ENCODE data around the gene SMCP.

SMCP gene

GRCh38 chr1:152878042-152878441, at the start of gene SMCP:
Gene SMCP, plus strand, starts transcription at chr1:152878322. Its CDS starts 6,101 bp downstream, at chr1:152884423.
- no peak within 1 kb of the TSS for H3K4me3 ChIP-seq
- H3K36me3 ChIP-seq: no peaks in the 10 kb centered on the region
- H3K27ac ChIP-seq: no peak within 1 kb of the TSS
- no peaks in the 10 kb centered on the region for H3K9me3 ChIP-seq
- H3K4me1 ChIP-seq: no peaks in the 10 kb centered on the region
- no peak for DNase-seq
- H3K27me3 ChIP-seq: no peaks in the 10 kb centered on the region
- TF ChIP-seq CTCF (IDR thresholded peaks at IDR 0.05): no peak
- intact Hi-C loops (cut with DNase I; ENCODE audit: low total_unique reads): no loop called here

GRCh38 chr1:152836870-152837269, 41.3 kb upstream of the SMCP start:
- no peak for DNase-seq
- Histone ChIP-seq H3K9me3 (no peaks in the 10 kb centered on the region), H3K36me3 (no peaks in the 10 kb centered on the region), H3K4me1 (no peaks in the 10 kb centered on the region), H3K4me3 (no peak overlapping the region), H3K27ac (no peak overlapping the region), H3K27me3 (no peaks in the 10 kb centered on the region)
- no peak for TF ChIP-seq CTCF (IDR thresholded peaks at IDR 0.05)
- intact Hi-C loops (cut with DNase I; ENCODE audit: low total_unique reads): no loop called here

- DNase-seq: no peak
- Histone ChIP-seq H3K4me1 (no peaks in the 10 kb centered on the region), H3K36me3 (no peaks in the 10 kb centered on the region), H3K27ac (no peak within 1 kb of the TSS), H3K27me3 (no peaks in the 10 kb centered on the region), H3K9me3 (no peaks in the 10 kb centered on the region), H3K4me3 (no peak within 1 kb of the TSS)
- intact Hi-C loops (cut with DNase I; ENCODE audit: low total_unique reads): no loop called here
- no peak for TF ChIP-seq CTCF (IDR thresholded peaks at IDR 0.05)
Measured at GRCh38 chr1:152842556-152842955, 35.6 kb upstream of the SMCP start, which contains the start of gene LCE6A. Gene LCE6A, plus strand, starts transcription at chr1:152842856. Its CDS starts 665 bp downstream, at chr1:152843521.

GRCh38 chr1:152855661-152856060, 22.5 kb upstream of the SMCP start:
- no peak for TF ChIP-seq CTCF (IDR thresholded peaks at IDR 0.05)

GRCh38 chr1:152858062-152858461, 20.1 kb upstream of the SMCP start:
- TF ChIP-seq CTCF (IDR thresholded peaks at IDR 0.05): no peak
- H3K4me1 ChIP-seq: no peaks in the 10 kb centered on the region
- H3K27me3 ChIP-seq: no peaks in the 10 kb centered on the region
- intact Hi-C loops (cut with DNase I; ENCODE audit: low total_unique reads): no loop called here
- H3K36me3 ChIP-seq: no peaks in the 10 kb centered on the region
- H3K9me3 ChIP-seq: no peaks in the 10 kb centered on the region
- H3K27ac ChIP-seq: no peak overlapping the region
- no peak overlapping the region for H3K4me3 ChIP-seq
- no peak for DNase-seq

More at GRCh38 chr1:152855661-152856060, 22.5 kb upstream of the SMCP start:
- intact Hi-C loops (cut with DNase I; ENCODE audit: low total_unique reads): no loop called here
- Histone ChIP-seq H3K4me3 (no peak overlapping the region), H3K27me3 (no peaks in the 10 kb centered on the region), H3K4me1 (no peaks in the 10 kb centered on the region), H3K36me3 (no peaks in the 10 kb centered on the region), H3K27ac (no peak overlapping the region), H3K9me3 (no peaks in the 10 kb centered on the region)
- DNase-seq: no peak

- Histone ChIP-seq H3K4me1 (no peaks in the 10 kb centered on the region), H3K4me3 (no peak within 1 kb of the TSS), H3K27me3 (no peaks in the 10 kb centered on the region), H3K9me3 (no peaks in the 10 kb centered on the region), H3K27ac (no peak within 1 kb of the TSS), H3K36me3 (no peaks in the 10 kb centered on the region)
- intact Hi-C loops (cut with DNase I; ENCODE audit: low total_unique reads): no loop called here
- no peak for DNase-seq
- TF ChIP-seq CTCF (IDR thresholded peaks at IDR 0.05): no peak
Measured at GRCh38 chr1:152859696-152860095, 18.4 kb upstream of the SMCP start, which contains the start of gene LCE7A. Gene LCE7A, plus strand, starts transcription at chr1:152859996. Its CDS starts 702 bp downstream, at chr1:152860698.

All from tibial artery (tissue), 4 donors.